Fibroblast of lung (primary cell): Measurements from ENCODE around the gene N4BP3. TPM values are rescaled to one million over a fixed set of nuclear protein-coding genes. Genes with fewer than 3 reads are reported as not detected.

Source experiments
- DNase-seq, 2 donors: peaks; one replicate each; pipeline versions ENCODE4 v3.0.0 to v3.0.0-alpha.2; 2010; ENCODE audit warnings: low read depth in 2 of 2
- H2AFZ ChIP-seq: 2 replicates; pipeline ENCODE4 v1.5.1; 2012; ENCODE audit warnings: low read length, control low read depth, inconsistent platforms
- H3K27ac ChIP-seq: 2 replicates; pipeline ENCODE4 v1.5.1; 2011; ENCODE audit warnings: low read length, control low read depth; ENCODE audit not compliant: insufficient read depth
- H3K27me3 ChIP-seq: 2 replicates; pipeline ENCODE4 v1.5.1; 2011; ENCODE audit warnings: mild to moderate bottlenecking, low read length; ENCODE audit not compliant: control insufficient read depth, insufficient read depth
- H3K36me3 ChIP-seq: 2 replicates; pipeline ENCODE4 v1.5.1; 2011; ENCODE audit warnings: low read length; ENCODE audit not compliant: control insufficient read depth, insufficient read depth
- H3K4me1 ChIP-seq: 2 replicates; pipeline ENCODE4 v1.5.1; 2011; ENCODE audit warnings: low read length; ENCODE audit not compliant: control insufficient read depth, insufficient read depth; ENCODE audit errors: extremely low read depth
- H3K4me2 ChIP-seq: 2 replicates; pipeline ENCODE4 v1.5.1; 2011; ENCODE audit warnings: low read length, control low read depth; ENCODE audit not compliant: insufficient read depth; ENCODE audit errors: extremely low read depth
- H3K4me3 ChIP-seq, 4 experiments: fragments of 200-600 bp in 1 of 4; sonication (generic) in 1 of 4; replicated peaks in 1 of 4; 2 replicates each; pipeline ENCODE4 v1.5.1; 2011 to 2016; ENCODE audit warnings: low read length in 4 of 4, low read depth in 3 of 4, mild to moderate bottlenecking in 3 of 4, control low read depth in 2 of 4, inconsistent platforms in 1 of 4, mixed read lengths in 1 of 4; ENCODE audit not compliant: insufficient read depth in 1 of 4; ENCODE audit errors: control extremely low read depth in 1 of 4
- H3K79me2 ChIP-seq: 2 replicates; pipeline ENCODE4 v1.5.1; 2012; ENCODE audit warnings: mild to moderate bottlenecking, low read length, inconsistent platforms; ENCODE audit not compliant: control insufficient read depth, insufficient read depth
- H3K9ac ChIP-seq: 2 replicates; pipeline ENCODE4 v1.5.1; 2011; ENCODE audit warnings: mild to moderate bottlenecking, low read length, control low read depth; ENCODE audit not compliant: insufficient read depth
- H3K9me3 ChIP-seq: 2 replicates; pipeline ENCODE4 v1.5.1; 2012; ENCODE audit warnings: low read depth, low read length; ENCODE audit not compliant: control insufficient read depth, insufficient read depth
- H4K20me1 ChIP-seq: 2 replicates; pipeline ENCODE4 v1.5.1; 2011; ENCODE audit warnings: low read length; ENCODE audit not compliant: control insufficient read depth, insufficient read depth; ENCODE audit errors: extremely low read depth
- EZH2 ChIP-seq: IDR thresholded peaks from 2 replicates; pipeline ENCODE4 v1.5.1; 2012; ENCODE audit warnings: low read length, control low read depth, mild to moderate bottlenecking; ENCODE audit errors: missing control alignments
- polyA plus RNA-seq, 2 donors: library from polyadenylated mRNA; depleted of rRNA in 1 of 2; stranded (reverse) in 1 of 2; unstranded in 1 of 2; fragments of >200 nt; gene quantifications; 2 replicates each; pipeline ENCODE4 v1.2.1, GENCODE V29; 2011 to 2012; ENCODE audit warnings: missing spikeins in 1 of 2
- total RNA-seq: library from RNA; depleted of rRNA; stranded (reverse); fragments of >200 nt; gene quantifications from 2 replicates; pipeline ENCODE4 v1.2.1, GENCODE V29; 2014
- TF ChIP-seq, protein P1 (sequence below), 2 donors: IDR thresholded peaks in 1 of 2; conservative IDR thresholded peaks in 1 of 2; 1 replicate in 1 of 2; 2 replicates in 1 of 2; pipeline ENCODE4 v1.5.1; 2011 to 2012; ENCODE audit warnings: low read length in 2 of 2, control low read depth in 1 of 2, inconsistent platforms in 1 of 2, low read depth in 1 of 2, mild to moderate bottlenecking in 1 of 2

N4BP3 gene
- total and polyA plus RNA-seq, 2 donors (not counting 1 experiment from before 2014, with no cell fraction given), result 0.19 to 0.83 TPM

DNA sequence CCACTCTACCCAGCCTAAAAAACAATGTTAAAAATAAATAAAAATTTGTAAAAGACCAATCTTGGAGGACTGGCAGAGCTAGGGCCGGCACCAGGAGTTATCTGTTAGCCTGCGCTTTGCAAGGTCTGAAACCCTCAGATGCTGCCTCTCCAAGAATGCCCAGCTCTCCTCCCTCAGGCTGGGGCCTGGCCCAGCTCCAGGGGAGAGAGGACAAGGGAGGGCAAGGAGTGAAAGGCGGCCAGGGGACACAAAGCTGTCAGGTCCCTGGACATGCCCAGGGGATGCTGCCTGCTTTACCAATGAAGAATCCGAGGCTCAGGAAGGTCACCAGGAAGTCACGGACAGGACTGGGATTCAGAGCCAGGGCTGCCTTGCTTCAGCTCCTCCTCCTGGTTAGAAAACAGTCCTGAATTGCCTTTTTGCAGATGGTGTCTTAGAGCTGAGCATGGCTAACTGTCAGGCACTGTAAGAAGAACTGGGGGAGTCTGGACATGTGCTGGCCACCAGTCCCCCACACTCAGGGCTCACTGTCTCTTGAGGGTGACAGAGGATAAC, 5.5 kb upstream of the N4BP3 start:
- TF ChIP-seq, protein P1, sequence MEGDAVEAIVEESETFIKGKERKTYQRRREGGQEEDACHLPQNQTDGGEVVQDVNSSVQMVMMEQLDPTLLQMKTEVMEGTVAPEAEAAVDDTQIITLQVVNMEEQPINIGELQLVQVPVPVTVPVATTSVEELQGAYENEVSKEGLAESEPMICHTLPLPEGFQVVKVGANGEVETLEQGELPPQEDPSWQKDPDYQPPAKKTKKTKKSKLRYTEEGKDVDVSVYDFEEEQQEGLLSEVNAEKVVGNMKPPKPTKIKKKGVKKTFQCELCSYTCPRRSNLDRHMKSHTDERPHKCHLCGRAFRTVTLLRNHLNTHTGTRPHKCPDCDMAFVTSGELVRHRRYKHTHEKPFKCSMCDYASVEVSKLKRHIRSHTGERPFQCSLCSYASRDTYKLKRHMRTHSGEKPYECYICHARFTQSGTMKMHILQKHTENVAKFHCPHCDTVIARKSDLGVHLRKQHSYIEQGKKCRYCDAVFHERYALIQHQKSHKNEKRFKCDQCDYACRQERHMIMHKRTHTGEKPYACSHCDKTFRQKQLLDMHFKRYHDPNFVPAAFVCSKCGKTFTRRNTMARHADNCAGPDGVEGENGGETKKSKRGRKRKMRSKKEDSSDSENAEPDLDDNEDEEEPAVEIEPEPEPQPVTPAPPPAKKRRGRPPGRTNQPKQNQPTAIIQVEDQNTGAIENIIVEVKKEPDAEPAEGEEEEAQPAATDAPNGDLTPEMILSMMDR (conservative IDR thresholded peaks at IDR 0.05 in 1 of 2, IDR thresholded peaks at IDR 0.05 in 1 of 2; ENCODE audit: low read depth in 1 of 2, low read length in 2 of 2), result no peak
- no peak for TF ChIP-seq EZH2
- H3K27me3 ChIP-seq, result peaks cover 8% of the 10 kb centered on the region
- H3K36me3 ChIP-seq, result no peaks in the 10 kb centered on the region
- H4K20me1 ChIP-seq, result no peaks in the 10 kb centered on the region
- H3K4me3 ChIP-seq, result no peak overlapping the region
- H3K9me3 ChIP-seq, result no peaks in the 10 kb centered on the region
- H3K9ac ChIP-seq, result no peak overlapping the region
- H2AFZ ChIP-seq, result no peak overlapping the region
- H3K4me2 ChIP-seq, result no peak overlapping the region
- no peaks in the 10 kb centered on the region for H3K4me1 ChIP-seq
- DNase-seq, result no peak
- no peak overlapping the region for H3K27ac ChIP-seq
- no peaks in the 10 kb centered on the region for H3K79me2 ChIP-seq

DNA sequence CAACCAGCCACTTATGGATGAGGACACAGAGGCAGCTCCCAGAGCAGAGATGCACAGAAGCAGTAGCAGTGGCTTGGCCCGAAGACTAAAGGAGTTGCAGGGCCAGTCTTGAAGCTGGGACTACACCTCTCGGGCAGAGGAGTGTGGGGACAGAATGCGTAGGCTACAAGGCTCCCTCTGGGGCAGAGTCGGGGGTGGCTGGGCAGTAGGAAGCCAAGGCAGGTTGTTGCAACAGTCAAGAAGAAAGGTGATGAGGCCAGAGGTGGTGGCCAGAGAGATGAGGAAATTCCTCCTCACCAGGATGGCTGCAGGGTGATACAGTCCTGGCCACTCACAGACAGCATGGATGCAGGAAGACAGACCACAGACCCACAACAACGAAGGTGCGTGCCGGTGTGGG, 4.9 kb upstream of the N4BP3 start:
- Histone ChIP-seq H3K9me3 (no peaks in the 10 kb centered on the region), H3K36me3 (no peaks in the 10 kb centered on the region), H3K4me2 (no peak overlapping the region), H3K9ac (no peak overlapping the region), H3K4me1 (no peaks in the 10 kb centered on the region), H3K27ac (no peak overlapping the region), H3K79me2 (no peaks in the 10 kb centered on the region), H3K27me3 (peaks cover 8% of the 10 kb centered on the region), H4K20me1 (no peaks in the 10 kb centered on the region), H2AFZ (no peak overlapping the region), H3K4me3 (no peak overlapping the region)
- TF ChIP-seq, protein P1 (conservative IDR thresholded peaks at IDR 0.05 in 1 of 2, IDR thresholded peaks at IDR 0.05 in 1 of 2; ENCODE audit: low read depth in 1 of 2, low read length in 2 of 2), result no peak
- no peak for TF ChIP-seq EZH2
- no peak for DNase-seq

DNA sequence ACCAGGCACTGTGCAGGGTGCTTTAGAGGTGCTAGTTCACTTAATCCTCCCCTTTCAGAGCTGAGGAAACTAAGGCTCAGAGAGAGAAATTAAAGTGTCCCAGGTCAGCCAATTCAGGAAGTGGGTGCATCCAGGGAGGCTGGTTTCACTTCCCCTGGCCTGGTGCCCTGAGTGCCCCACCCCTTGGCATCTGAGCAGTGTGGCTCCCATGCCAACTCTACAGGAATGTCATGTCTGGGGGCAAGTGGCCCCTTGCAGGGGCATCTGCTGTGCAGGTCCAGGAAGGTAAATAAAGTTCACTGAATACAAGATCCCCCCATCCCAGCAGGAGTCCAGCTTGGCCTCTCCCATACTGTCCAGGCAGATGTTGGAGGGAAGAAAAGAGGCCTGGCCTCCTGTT, 4.4 kb upstream of the N4BP3 start:
- no peak overlapping the region for H3K9ac ChIP-seq
- no peaks in the 10 kb centered on the region for H4K20me1 ChIP-seq
- DNase-seq, result no peak
- H3K36me3 ChIP-seq, result no peaks in the 10 kb centered on the region
- no peak overlapping the region for H2AFZ ChIP-seq
- H3K9me3 ChIP-seq, result no peaks in the 10 kb centered on the region
- H3K27ac ChIP-seq, result no peak overlapping the region
- peaks cover 11% of the 10 kb centered on the region for H3K27me3 ChIP-seq
- H3K4me2 ChIP-seq, result no peak overlapping the region
- no peak overlapping the region for H3K4me3 ChIP-seq
- no peaks in the 10 kb centered on the region for H3K4me1 ChIP-seq
- no peaks in the 10 kb centered on the region for H3K79me2 ChIP-seq
- TF ChIP-seq, protein P1 (conservative IDR thresholded peaks at IDR 0.05 in 1 of 2, IDR thresholded peaks at IDR 0.05 in 1 of 2; ENCODE audit: low read depth in 1 of 2, low read length in 2 of 2), result no peak
- no peak for TF ChIP-seq EZH2
